NCI-H345 treated with DMSO at 0.1 percent for 48 hours (cell line): ENCODE results near the gene YWHAE.
"Not testable (repeated sequence)": the region's sequence is repeated elsewhere in the genome, so short reads cannot be mapped to it uniquely, and the experiment has no call there.

Experiments
- DNase-seq: peaks from one replicate; lab custom pipeline; 2025; ENCODE audit not compliant: unreplicated experiment; lab: John Stamatoyannopoulos, UW

The YWHAE gene

GRCh38 chr17:1340371-1340770, 59.7 kb downstream of the YWHAE start:
- no peak for DNase-seq

- DNase-seq = no peak
Observed at GRCh38 chr17:1331708-1332107, 68.3 kb downstream of the YWHAE start.

DNA sequence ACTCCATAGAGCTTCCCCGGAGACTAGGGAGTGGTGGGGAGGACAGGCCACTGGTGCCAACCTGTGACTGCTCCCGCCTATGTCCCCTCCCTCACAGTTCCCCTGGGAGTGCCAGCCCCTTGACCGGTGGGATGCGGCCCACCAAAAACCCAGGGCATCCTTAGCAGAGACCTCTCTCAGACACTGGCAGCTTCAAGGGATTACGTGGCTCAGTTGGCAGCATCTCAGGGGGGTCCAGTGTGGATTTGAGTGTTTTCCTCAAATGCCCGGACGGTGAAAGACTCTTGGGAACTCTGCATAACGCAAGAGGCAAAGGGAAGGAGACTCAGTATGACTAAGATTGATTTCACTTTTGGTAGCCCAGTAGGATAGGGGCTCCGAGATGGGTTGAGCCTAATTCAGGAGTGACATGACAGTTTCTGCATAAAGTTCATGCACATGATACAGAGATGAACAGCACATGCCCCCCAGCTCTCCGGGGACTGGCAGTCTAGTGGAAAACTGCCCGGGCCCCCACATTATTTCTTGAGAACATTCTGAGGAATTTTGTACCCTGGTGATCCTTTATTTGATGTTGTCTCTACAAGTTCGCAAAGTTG, 70.2 kb downstream of the YWHAE start:
- no peak for DNase-seq

- no peak for DNase-seq
Observed at GRCh38 chr17:1328437-1328836, 71.6 kb downstream of the YWHAE start.

GRCh38 chr17:1325766-1326165, 74.3 kb downstream of the YWHAE start:
- no peak for DNase-seq

DNA sequence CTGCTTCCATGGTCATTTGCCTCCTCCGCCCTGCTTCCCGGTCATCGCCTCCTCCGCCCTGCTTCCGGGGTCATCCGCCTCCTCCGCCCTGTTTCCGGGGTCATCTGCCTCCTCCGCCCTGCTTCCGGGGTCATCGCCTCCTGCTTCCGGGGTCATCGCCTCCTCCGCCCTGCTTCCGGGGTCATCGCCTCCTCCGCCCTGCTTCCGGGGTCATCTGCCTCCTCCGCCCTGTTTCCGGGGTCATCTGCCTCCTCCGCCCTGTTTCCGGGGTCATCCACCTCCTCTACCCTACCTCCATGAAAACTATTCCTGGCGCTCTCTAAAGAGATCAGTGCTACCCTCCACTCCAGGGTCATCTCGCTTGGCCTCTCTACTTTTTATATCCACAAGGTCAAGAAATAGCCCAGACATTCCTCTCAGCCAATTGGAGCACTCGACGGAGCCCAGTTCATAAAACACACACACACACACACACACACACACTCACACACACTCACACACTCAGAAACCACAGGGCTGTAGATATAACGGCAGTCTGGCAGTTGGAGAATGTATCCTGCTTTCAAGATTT, 75.7 kb downstream of the YWHAE start:
- DNase-seq = no peak

DNA sequence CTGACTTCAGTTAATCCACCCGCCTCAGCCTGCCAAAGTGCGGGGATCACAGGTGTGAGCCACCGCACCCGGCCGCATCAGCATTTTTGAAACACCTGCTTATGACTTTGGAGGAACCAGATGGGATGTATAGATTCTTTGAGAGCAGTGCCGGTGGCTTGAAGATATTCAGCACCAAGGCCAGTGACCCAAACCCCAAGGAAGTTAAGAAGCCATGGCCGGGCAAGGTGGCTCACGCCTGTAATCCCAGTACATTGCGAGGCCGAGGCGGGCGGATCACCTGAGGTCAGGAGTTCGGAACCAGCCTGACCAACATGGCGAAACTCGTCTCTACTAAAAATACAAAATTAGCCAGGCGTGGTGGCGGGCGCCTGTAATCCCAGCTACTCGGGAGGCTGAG, 76.7 kb downstream of the YWHAE start:
- no peak for DNase-seq

- DNase-seq = no peak
Observed at GRCh38 chr17:1322480-1322879, 77.5 kb downstream of the YWHAE start.

DNA sequence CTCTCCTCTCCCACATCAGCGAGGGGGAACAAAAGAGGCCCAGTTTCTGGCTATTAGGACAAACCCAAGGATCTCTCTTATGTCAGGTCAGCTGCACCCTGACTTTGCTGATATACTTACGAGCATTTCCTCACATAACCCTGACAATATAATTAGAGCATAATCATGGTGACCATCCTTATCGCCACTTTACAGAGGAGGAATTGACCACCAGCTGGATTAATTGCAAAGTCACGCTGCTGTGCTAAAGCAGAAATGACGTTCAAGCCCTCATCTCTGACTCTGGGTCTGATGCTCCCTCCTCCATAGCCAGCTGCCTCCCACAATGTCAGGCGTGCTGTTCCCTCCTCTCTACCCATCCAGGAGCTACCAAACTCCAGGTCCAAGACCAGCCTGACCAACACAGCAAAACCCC, 78.0 kb downstream of the YWHAE start:
- DNase-seq = no peak

DNA sequence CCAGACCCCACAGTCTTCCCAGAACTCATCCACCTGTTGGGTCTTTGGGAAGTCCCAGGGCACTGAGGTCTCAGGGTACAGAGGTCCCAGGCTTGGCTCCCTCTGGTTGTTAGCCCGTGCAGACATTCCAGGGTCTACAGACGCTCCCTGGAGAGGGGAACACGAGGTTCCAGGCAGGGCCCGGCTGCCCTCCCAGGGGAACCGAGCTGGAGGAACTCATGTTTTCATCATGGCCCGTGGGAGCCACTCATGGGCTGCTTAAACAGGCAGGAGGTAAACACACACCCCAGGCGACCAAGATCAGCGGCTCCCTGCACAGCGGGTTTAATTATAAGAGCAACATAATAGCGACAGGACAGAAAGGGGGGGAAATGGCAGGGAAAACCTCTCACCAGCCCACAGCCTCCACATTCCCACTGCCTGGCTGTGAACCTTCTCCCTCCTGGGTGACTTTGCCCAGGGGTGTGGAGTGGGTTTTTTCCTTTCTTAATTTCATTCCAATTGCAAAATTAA, 84.1 kb downstream of the YWHAE start:
- DNase-seq = peak; percentile 52

DNA sequence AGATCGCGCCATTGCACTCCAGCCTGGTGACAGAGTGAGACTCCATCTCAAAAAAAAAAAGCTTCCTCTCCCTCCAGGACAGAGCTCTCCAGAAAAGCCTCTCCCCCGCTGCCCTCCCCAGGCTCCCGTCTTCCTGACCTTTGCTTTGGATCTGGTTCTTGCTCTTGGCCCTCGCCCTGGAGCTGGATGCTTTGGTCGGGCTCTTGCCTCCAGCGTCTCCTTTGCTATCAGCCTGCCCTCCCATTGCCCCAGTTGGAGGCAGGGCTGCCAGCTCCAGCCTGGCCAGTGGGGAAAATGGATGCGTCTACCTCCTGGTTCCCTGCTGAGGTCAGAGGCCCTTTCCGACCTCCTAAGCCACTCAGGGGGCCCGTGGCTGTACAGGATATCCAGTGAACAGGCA, 84.6 kb downstream of the YWHAE start:
- no peak for DNase-seq

GRCh38 chr17:1313270-1314005, 86.6 kb downstream of the YWHAE start:
- DNase-seq = no peak

GRCh38 chr17:1312261-1312870, 87.7 kb downstream of the YWHAE start:
- no peak for DNase-seq

- not testable (repeated sequence) for DNase-seq
Observed at GRCh38 chr17:1307829-1308228, 92.2 kb downstream of the YWHAE start.

- DNase-seq = no peak
Observed at GRCh38 chr17:1304962-1305563, 95.0 kb downstream of the YWHAE start.

DNA sequence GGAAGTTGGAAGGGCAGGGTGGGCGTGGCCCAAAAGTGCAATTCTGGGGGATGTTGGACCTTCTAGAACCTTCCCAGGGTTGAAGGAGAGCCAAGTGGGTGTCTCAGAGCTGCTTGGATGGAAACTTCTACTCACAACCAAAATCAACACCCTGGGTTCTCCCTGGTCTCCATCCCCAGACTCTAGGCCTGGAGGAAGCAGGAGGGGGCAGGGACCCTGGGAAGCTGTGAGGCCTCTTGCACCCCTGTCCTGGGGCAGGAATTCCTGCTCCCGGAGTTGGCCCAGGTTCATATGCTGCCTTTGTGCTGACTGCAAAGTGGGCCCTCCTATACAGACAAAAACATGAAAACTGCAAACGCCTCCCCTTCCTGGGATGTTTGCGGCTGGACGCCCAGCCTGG, 95.5 kb downstream of the YWHAE start:
- no peak for DNase-seq

DNA sequence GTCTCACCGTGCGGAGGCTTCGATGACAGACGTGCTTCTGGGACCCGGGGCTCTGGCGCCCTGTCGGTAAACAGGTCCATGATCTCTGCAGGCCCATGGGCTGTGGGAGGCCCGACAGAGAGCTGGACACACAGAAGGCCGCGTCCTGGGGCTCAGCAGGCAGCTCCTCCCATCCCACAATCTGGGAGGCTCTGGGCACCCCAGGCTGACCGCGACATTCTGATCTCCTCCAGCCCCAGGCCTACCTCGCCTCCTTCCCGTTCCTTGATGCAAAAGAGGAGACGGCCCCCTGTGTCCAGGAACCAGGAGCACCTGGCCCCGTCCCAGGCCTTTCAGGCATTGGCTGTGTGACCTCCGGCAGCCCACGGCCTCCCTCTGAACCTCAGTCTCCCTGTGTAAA, 97.3 kb downstream of the YWHAE start:
- DNase-seq = no peak

DNA sequence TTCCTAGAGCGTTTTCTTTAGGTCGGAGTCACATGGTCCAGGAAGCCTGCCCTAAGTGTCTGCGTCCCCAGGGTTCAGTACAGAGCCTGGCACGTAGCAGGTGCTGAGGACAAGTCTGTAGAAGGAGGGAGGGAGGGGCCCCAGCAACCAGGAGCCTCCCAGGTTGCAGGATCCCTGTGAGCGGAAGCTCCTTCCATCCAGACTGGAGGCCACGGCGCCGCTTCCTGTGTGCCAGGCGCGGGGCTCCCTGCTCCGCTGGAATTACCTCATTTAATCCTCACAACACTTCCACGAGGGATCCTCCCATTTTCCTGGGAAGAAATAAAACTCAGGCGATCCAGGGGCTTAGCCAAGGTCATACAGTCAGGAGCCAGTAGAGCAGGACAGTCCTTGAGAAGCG, 98.5 kb downstream of the YWHAE start:
- DNase-seq = no peak

- DNase-seq = no peak
Observed at GRCh38 chr17:1300371-1300905, 99.6 kb downstream of the YWHAE start.

GRCh38 chr17:1299552-1300370, 100.3 kb downstream of the YWHAE start:
- DNase-seq = no peak
